Endothelial cell of umbilical vein (primary cell): Measurements from ENCODE around the gene ATG7. TPM values are rescaled to one million over a fixed set of nuclear protein-coding genes. Genes with fewer than 3 reads are reported as not detected.

Source experiments
- BruUV-seq: library from RNA; stranded (reverse); fragments of 400-500 nt; replicated peaks from 2 replicates; lab custom pipeline; 2021; lab: Mats Ljungman, UMichigan
- CTCF ChIA-PET: fragments of 300-600, 350-600 bp; sonication (Branson Sonifier 250); formaldehyde crosslinking; loops from one replicate; lab custom pipeline; 2021; ENCODE audit warnings: antibody characterized with exemption, inconsistent platforms; lab: Charles Lee
- POLR2A ChIA-PET: fragments of 300-600, 350-600 bp; sonication (Branson Sonifier 250); formaldehyde crosslinking; loops from one replicate; lab custom pipeline; 2021; ENCODE audit warnings: antibody characterized with exemption, inconsistent platforms; lab: Charles Lee
- DNase-seq: peaks from one replicate; pipeline ENCODE4 v3.0.0-alpha.2; 2011; ENCODE audit warnings: low read depth, low spot score
- FAIRE-seq: peaks from 2 replicates; lab custom pipeline; 2011; peaks lifted over from hg19 to GRCh38; lab: Jason Lieb, UNC
- H2AFZ ChIP-seq: 2 replicates; pipeline ENCODE4 v1.6.0; 2012; ENCODE audit warnings: low read depth, low read length, control low read depth, inconsistent platforms
- H3K27ac ChIP-seq: 2 replicates; pipeline ENCODE4 v1.5.1; 2011; ENCODE audit warnings: low read depth, mild to moderate bottlenecking, control low read depth, low read length, moderate library complexity; ENCODE audit not compliant: insufficient read depth
- H3K27me3 ChIP-seq, 2 experiments: 2 replicates each; pipeline versions ENCODE4 v1.6.0 to v1.6.1; 2011; ENCODE audit warnings: low read length in 2 of 2, mixed read lengths in 1 of 2; ENCODE audit not compliant: control insufficient read depth in 2 of 2, insufficient read depth in 2 of 2
- H3K36me3 ChIP-seq, 2 experiments: 2 replicates in 1 of 2; 3 replicates in 1 of 2; pipeline ENCODE4 v1.5.1; 2011; ENCODE audit warnings: low read length in 2 of 2, mild to moderate bottlenecking in 1 of 2, moderate library complexity in 1 of 2; ENCODE audit not compliant: control insufficient read depth in 2 of 2, insufficient read depth in 2 of 2; ENCODE audit errors: extremely low read depth in 1 of 2
- H3K4me1 ChIP-seq: 3 replicates; pipeline ENCODE4 v1.5.1; 2011; ENCODE audit warnings: mild to moderate bottlenecking, low read length; ENCODE audit not compliant: control insufficient read depth, insufficient read depth; ENCODE audit errors: extremely low read depth
- H3K4me2 ChIP-seq: 2 replicates; pipeline ENCODE4 v1.6.1; 2011; ENCODE audit warnings: low read length, control low read depth, mixed read lengths; ENCODE audit not compliant: insufficient read depth
- H3K4me3 ChIP-seq, 3 experiments: fragments of 200-600 bp in 1 of 3; sonication (generic), shearing (Covaris generic) in 1 of 3; replicated peaks in 1 of 3; 2 replicates each; pipeline ENCODE4 v1.5.1; 2011 to 2016; ENCODE audit warnings: control low read depth in 3 of 3, low read length in 3 of 3, mild to moderate bottlenecking in 2 of 3, inconsistent platforms in 1 of 3, low read depth in 1 of 3, moderate library complexity in 1 of 3; ENCODE audit not compliant: insufficient read depth in 1 of 3
- H3K79me2 ChIP-seq: 2 replicates; pipeline ENCODE4 v1.6.0; 2012; ENCODE audit warnings: low read length, inconsistent platforms; ENCODE audit not compliant: control insufficient read depth, insufficient read depth
- H3K9ac ChIP-seq: replicated peaks from 2 replicates; pipeline ENCODE3; 2011; ENCODE audit warnings: low read length, control low read depth; ENCODE audit not compliant: insufficient read depth; ENCODE audit errors: extremely low read depth
- H3K9me1 ChIP-seq: replicated peaks from 3 replicates; pipeline ENCODE4 v1.6.0; 2011; ENCODE audit warnings: mild to moderate bottlenecking, low read length; ENCODE audit not compliant: control insufficient read depth, insufficient read depth; ENCODE audit errors: extremely low read depth
- H3K9me3 ChIP-seq: replicated peaks from 2 replicates; pipeline ENCODE4 v1.5.1; 2012; ENCODE audit warnings: low read length, inconsistent platforms; ENCODE audit not compliant: control insufficient read depth, insufficient read depth
- H4K20me1 ChIP-seq: replicated peaks from 2 replicates; pipeline ENCODE3; 2011; ENCODE audit warnings: mild to moderate bottlenecking, low read length; ENCODE audit not compliant: control insufficient read depth, insufficient read depth; ENCODE audit errors: extremely low read depth
- CTCF ChIP-seq, 2 donors: IDR thresholded peaks; 1 replicate in 1 of 2; 2 replicates in 1 of 2; pipeline ENCODE4 v1.5.1; 2011; ENCODE audit warnings: low read length in 2 of 2, mild to moderate bottlenecking in 2 of 2, moderate library complexity in 2 of 2, control low read depth in 1 of 2, inconsistent platforms in 1 of 2, low read depth in 1 of 2; ENCODE audit not compliant: insufficient read depth in 1 of 2; ENCODE audit errors: extremely low read depth in 1 of 2
- EZH2 ChIP-seq: IDR thresholded peaks from 2 replicates; pipeline ENCODE4 v1.6.1; 2012; ENCODE audit warnings: borderline replicate concordance, low read depth, mild to moderate bottlenecking, moderate library complexity, low read length, inconsistent platforms; ENCODE audit not compliant: severe bottlenecking
- FOS ChIP-seq: IDR thresholded peaks from 2 replicates; pipeline ENCODE4 v1.6.1; 2011; ENCODE audit warnings: mild to moderate bottlenecking, low read length, moderate library complexity, borderline replicate concordance; ENCODE audit not compliant: insufficient read depth
- GATA2 ChIP-seq: IDR thresholded peaks from 2 replicates; pipeline ENCODE4 v1.7.0; 2011; ENCODE audit warnings: low read depth, mild to moderate bottlenecking, moderate library complexity, mixed read lengths, low read length; ENCODE audit not compliant: insufficient read length, insufficient read depth
- JUN ChIP-seq: IDR thresholded peaks from 2 replicates; pipeline ENCODE4 v1.6.1; 2011; ENCODE audit warnings: borderline replicate concordance, low read depth; ENCODE audit not compliant: insufficient read length, insufficient read depth
- MAX ChIP-seq: IDR thresholded peaks from 2 replicates; pipeline ENCODE4 v1.6.1; 2011; ENCODE audit not compliant: insufficient read depth, insufficient read length
- MYC ChIP-seq: IDR thresholded peaks from one replicate; pipeline ENCODE4 v1.6.1; 2011; ENCODE audit warnings: mild to moderate bottlenecking, low read depth, low read length
- POLR2A ChIP-seq: IDR thresholded peaks from 2 replicates; pipeline ENCODE4 v1.6.1; 2012; ENCODE audit warnings: low read depth, mild to moderate bottlenecking, control low read depth, low read length
- POLR2AphosphoS5 ChIP-seq: IDR thresholded peaks from 2 replicates; pipeline ENCODE4 v1.6.1; 2012; ENCODE audit warnings: low read depth, mild to moderate bottlenecking, control low read depth, low read length, moderate library complexity; ENCODE audit not compliant: insufficient read depth
- dilution Hi-C: fragments of 300-500 bp; cut with MboI; formaldehyde crosslinking; loops from one replicate; pipeline ENCODE4 v1.15.0; 2019; ENCODE audit warnings: low sequenced_read_pairs; ENCODE audit not compliant: extremely low pct_ligation_motif_present
- intact Hi-C: fragments of 100-400 bp; cut with micrococcal nuclease; formaldehyde crosslinking; loops from one replicate; pipeline ENCODE4 v1.10.0; 2022
- polyA plus RNA-seq, 4 experiments: library from polyadenylated mRNA; depleted of rRNA in 3 of 4; stranded (reverse) in 3 of 4; unstranded in 1 of 4; fragments of >200 nt; gene quantifications; 2 replicates each; pipeline versions ENCODE4 v1.2.1 to v1.2.3, GENCODE V29; 2011 to 2012; ENCODE audit warnings: missing spikeins in 1 of 4
- total RNA-seq: library from RNA; stranded (reverse); gene quantifications from 2 replicates; pipeline ENCODE4 v1.2.3, GENCODE V29; 2021

ATG7 gene
- total and polyA plus RNA-seq, 2 donors (not counting 3 experiments of a cell fraction or from before 2014, with no cell fraction given), result 30.8 to 48.3 TPM

- H3K4me1 ChIP-seq, result no peaks in the 10 kb centered on the region
- no peaks in the 10 kb centered on the region for H3K79me2 ChIP-seq
- no peaks in the 10 kb centered on the region for H3K27me3 ChIP-seq
- ChIA-PET POLR2A (no interaction called here), CTCF (no interaction called here)
- intact Hi-C loops (no loop called here), dilution Hi-C loops (no loop called here)
- no peaks in the 10 kb centered on the region for H4K20me1 ChIP-seq
- H3K9me3 ChIP-seq, result no peaks in the 10 kb centered on the region
- no TSS peak for BruUV-seq
- H3K27ac ChIP-seq, result no peak overlapping the region
- FAIRE-seq, result no peak
- TF ChIP-seq JUN (no peak), FOS (no peak), CTCF (IDR thresholded peaks at IDR 0.05; ENCODE audit: extremely low read depth in 1 of 2, insufficient read depth in 1 of 2, low read depth in 1 of 2, low read length in 2 of 2) (no peak), MAX (no peak), POLR2A (no peak), MYC (no peak), POLR2AphosphoS5 (no peak), GATA2 (no peak), EZH2 (no peak)
- H3K9ac ChIP-seq, result no peak overlapping the region
- no peak overlapping the region for H3K4me3 ChIP-seq
- no peak overlapping the region for H2AFZ ChIP-seq
- no peak overlapping the region for H3K4me2 ChIP-seq
- no peaks in the 10 kb centered on the region for H3K9me1 ChIP-seq
- H3K36me3 ChIP-seq, result no peaks in the 10 kb centered on the region
- DNase-seq, result no peak
Measured at GRCh38 chr3:11435440-11436165, 163.4 kb downstream of the ATG7 start.
